ENCODE results near the gene NRK.
"Not testable (repeated sequence)": the region's sequence is repeated elsewhere in the genome, so short reads cannot be mapped to it uniquely, and the experiment has no call there.

NRK gene, protein sequence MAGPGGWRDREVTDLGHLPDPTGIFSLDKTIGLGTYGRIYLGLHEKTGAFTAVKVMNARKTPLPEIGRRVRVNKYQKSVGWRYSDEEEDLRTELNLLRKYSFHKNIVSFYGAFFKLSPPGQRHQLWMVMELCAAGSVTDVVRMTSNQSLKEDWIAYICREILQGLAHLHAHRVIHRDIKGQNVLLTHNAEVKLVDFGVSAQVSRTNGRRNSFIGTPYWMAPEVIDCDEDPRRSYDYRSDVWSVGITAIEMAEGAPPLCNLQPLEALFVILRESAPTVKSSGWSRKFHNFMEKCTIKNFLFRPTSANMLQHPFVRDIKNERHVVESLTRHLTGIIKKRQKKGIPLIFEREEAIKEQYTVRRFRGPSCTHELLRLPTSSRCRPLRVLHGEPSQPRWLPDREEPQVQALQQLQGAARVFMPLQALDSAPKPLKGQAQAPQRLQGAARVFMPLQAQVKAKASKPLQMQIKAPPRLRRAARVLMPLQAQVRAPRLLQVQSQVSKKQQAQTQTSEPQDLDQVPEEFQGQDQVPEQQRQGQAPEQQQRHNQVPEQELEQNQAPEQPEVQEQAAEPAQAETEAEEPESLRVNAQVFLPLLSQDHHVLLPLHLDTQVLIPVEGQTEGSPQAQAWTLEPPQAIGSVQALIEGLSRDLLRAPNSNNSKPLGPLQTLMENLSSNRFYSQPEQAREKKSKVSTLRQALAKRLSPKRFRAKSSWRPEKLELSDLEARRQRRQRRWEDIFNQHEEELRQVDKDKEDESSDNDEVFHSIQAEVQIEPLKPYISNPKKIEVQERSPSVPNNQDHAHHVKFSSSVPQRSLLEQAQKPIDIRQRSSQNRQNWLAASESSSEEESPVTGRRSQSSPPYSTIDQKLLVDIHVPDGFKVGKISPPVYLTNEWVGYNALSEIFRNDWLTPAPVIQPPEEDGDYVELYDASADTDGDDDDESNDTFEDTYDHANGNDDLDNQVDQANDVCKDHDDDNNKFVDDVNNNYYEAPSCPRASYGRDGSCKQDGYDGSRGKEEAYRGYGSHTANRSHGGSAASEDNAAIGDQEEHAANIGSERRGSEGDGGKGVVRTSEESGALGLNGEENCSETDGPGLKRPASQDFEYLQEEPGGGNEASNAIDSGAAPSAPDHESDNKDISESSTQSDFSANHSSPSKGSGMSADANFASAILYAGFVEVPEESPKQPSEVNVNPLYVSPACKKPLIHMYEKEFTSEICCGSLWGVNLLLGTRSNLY (N-terminal part only)

DNA sequence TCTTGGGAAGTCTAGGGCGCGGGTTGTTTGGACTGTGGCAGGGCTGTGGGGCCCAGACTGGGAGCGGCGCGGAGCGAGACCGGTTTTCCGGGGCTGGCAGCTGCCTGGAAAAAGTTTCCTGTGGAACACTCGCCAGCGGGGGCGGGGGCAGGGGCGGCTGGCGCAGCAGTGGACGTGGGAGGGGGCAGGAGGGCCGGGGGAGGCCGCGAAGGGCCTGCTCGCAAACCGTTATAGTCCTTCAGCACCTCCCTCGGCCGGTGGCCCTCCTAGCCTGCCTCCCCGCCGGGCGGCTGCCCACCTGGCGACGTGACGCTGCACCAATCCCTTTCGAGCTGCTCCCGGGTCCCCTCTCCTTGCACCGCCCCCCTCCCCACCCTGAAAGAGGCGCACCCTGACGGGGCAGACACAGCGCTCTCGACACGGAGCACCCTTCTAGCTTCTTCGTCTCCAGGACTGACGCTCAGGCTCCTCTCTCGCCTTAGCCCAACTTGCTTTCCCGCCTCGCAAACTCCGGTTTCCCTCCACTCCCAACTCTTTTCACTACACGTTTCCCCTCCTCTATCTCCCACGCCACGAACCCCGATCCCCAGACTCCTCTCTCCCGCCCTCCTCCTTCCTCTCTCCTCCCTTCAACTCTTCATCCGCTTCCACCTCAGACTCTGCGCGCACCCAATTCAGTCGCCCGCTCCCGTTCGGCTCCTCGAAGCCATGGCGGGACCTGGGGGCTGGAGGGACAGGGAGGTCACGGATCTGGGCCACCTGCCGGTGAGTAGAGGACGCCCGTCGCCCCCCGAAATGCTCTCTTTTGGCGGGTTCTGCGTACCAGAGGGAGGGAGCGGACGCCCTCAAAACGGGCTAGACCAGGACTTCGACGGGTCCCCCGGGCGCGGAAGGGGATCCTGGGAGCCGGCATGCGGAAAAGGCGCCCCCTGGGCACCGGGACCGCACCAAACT lies at the start of gene NRK:
Gene NRK (plus strand): TSS at position 402 of the 954 bp plus-strand sequence. CDS start 307 bp downstream, at position 709.
- DNase-seq (ENCODE audit: low read depth) = no peak
- H3K4me3 ChIP-seq (ENCODE audit: low read depth, low read length) = no peak within 1 kb of the TSS
- TF ChIP-seq POLR2A (IDR thresholded peaks at IDR 0.05; ENCODE audit: extremely low read depth, insufficient read length) = no peak
- TF ChIP-seq, protein P1, sequence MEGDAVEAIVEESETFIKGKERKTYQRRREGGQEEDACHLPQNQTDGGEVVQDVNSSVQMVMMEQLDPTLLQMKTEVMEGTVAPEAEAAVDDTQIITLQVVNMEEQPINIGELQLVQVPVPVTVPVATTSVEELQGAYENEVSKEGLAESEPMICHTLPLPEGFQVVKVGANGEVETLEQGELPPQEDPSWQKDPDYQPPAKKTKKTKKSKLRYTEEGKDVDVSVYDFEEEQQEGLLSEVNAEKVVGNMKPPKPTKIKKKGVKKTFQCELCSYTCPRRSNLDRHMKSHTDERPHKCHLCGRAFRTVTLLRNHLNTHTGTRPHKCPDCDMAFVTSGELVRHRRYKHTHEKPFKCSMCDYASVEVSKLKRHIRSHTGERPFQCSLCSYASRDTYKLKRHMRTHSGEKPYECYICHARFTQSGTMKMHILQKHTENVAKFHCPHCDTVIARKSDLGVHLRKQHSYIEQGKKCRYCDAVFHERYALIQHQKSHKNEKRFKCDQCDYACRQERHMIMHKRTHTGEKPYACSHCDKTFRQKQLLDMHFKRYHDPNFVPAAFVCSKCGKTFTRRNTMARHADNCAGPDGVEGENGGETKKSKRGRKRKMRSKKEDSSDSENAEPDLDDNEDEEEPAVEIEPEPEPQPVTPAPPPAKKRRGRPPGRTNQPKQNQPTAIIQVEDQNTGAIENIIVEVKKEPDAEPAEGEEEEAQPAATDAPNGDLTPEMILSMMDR (IDR thresholded peaks at IDR 0.05; ENCODE audit: low read depth, low read length) = no peak
- TF ChIP-seq MYC (IDR thresholded peaks at IDR 0.05; ENCODE audit: low read depth, low read length) = no peak
- TF ChIP-seq, protein P2, sequence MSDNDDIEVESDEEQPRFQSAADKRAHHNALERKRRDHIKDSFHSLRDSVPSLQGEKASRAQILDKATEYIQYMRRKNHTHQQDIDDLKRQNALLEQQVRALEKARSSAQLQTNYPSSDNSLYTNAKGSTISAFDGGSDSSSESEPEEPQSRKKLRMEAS (IDR thresholded peaks at IDR 0.05; ENCODE audit: low read depth, low read length) = no peak

DNA sequence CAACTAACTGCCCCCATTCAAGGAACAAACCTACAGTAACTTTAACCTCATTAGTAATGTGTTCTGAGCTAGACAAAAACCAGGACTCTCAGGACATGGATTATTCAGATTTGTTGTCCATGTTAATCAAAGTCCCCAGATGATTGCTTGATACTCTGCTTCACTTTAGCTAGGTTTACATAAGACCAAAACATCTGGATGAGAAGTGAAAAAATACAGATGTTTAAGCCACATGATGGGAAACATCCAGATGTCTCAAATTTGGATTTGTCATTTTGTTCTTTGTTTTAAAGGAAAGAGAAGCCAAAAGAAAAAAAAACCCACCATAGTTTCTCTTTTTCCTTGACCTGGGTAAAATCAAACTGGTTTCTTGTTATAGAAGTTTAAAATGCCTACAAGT lies 48.5 kb upstream of the NRK start:
- TF ChIP-seq, protein P2 (IDR thresholded peaks at IDR 0.05; ENCODE audit: low read depth, low read length) = no peak
- TF ChIP-seq MYC (IDR thresholded peaks at IDR 0.05; ENCODE audit: low read depth, low read length) = no peak
- TF ChIP-seq POLR2A (IDR thresholded peaks at IDR 0.05; ENCODE audit: extremely low read depth, insufficient read length) = no peak
- TF ChIP-seq, protein P1 (IDR thresholded peaks at IDR 0.05; ENCODE audit: low read depth, low read length) = no peak
- DNase-seq (ENCODE audit: low read depth) = no peak
- H3K4me3 ChIP-seq (ENCODE audit: low read depth, low read length) = no peak overlapping the region

DNA sequence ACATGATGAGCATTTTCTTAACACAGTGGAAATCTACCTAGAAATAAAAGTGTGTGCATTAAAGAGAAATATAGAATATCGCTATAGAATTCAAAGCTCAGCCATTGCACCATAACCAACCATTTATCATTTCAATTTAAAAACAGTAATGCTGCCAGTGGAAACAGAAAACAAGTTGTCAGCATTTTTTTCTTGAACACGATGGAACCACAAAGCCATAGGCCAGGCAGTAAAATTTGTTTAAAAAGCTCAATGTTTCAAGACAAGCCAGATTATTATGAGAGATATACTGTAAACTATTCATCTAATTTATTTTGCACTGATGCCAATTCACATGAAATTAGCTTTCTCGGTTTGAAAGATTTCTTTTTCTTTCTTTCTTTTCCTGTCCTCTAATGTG lies 46.7 kb upstream of the NRK start:
- TF ChIP-seq POLR2A (IDR thresholded peaks at IDR 0.05; ENCODE audit: extremely low read depth, insufficient read length) (no peak), MYC (IDR thresholded peaks at IDR 0.05; ENCODE audit: low read depth, low read length) (no peak)
- TF ChIP-seq, protein P1 (IDR thresholded peaks at IDR 0.05; ENCODE audit: low read depth, low read length) = no peak
- TF ChIP-seq, protein P2 (IDR thresholded peaks at IDR 0.05; ENCODE audit: low read depth, low read length) = no peak
- no peak overlapping the region for H3K4me3 ChIP-seq (ENCODE audit: low read depth, low read length)
- DNase-seq (ENCODE audit: low read depth) = no peak

DNA sequence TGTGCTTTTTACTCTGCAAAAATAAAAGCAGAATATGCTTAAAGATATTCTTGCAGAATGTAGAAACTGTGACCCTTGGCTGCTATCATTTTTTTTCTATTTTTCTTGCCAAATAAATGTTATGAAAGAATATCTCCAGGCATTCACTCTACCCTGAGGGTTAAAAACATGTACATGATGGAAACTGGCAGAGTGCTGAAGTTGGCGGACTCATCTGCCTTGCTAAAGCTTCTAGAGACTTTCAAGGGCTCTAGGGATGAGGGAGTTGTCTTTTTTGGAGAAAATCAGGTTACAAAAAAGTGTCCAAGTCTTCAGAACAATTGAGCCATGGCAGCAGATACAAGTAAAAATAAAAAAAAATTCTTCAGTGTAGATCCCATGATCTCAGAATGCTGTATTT lies 40.5 kb upstream of the NRK start:
- H3K4me3 ChIP-seq (ENCODE audit: low read depth, low read length) = no peak overlapping the region
- no peak for DNase-seq (ENCODE audit: low read depth)
- TF ChIP-seq, protein P2 (IDR thresholded peaks at IDR 0.05; ENCODE audit: low read depth, low read length) = no peak
- no peak for TF ChIP-seq MYC (IDR thresholded peaks at IDR 0.05; ENCODE audit: low read depth, low read length)
- TF ChIP-seq POLR2A (IDR thresholded peaks at IDR 0.05; ENCODE audit: extremely low read depth, insufficient read length) = no peak
- TF ChIP-seq, protein P1 (IDR thresholded peaks at IDR 0.05; ENCODE audit: low read depth, low read length) = no peak

DNA sequence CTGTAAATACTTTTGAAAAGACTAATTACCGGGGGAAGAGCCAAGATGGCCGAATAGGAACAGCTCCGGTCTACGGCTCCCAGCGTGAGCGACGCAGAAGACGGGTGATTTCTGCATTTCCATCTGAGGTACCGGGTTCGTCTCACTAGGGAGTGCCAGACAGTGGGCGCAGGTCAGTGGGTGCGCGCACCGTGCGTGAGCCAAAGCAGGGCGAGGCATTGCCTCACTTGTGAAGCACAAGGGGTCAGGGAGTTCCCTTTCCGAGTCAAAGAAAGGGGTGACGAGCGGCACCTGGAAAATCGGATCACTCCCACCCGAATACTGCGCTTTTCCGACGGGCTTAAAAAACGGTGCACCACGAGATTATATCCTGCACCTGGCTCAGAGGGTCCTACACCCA lies 25.5 kb upstream of the NRK start:
- DNase-seq (ENCODE audit: low read depth); H3K4me3 ChIP-seq (ENCODE audit: low read depth, low read length): not testable (repeated sequence)

All from NB4 (cell line).